Measurements from ENCODE around the gene CACNA1I. TPM values are rescaled to one million over a fixed set of nuclear protein-coding genes. Genes with fewer than 3 reads are reported as not detected.
A peak's percentile ranks its signal among the peaks of the same experiment; 100 is the strongest.

Gene CACNA1I
- total and polyA plus RNA-seq, 2 of the 8 experiments (the other 6 are each of a cell fraction or from before 2014, with no cell fraction given), result 0.77 to 1.2 TPM

- ChIA-PET CTCF (ENCODE audit: partially characterized antibody) (interaction anchor here (1.0 to 8.2 kb wide), 4 partner anchors 11 to 490 kb away, joined by 3 to 50 read pairs (median 14); no protein-coding TSS in a partner anchor), POLR2A (ENCODE audit: partially characterized antibody) (interaction anchor here (0.9 kb wide), 1 partner anchor 396 kb away, joined by 3 read pairs; no protein-coding TSS in a partner anchor)
- H3K4me3 ChIP-seq (ENCODE audit: extremely low read depth in 1 of 4, insufficient read depth in 2 of 4, low read depth in 3 of 4, low read length in 4 of 4), result no peak overlapping the region
- no peak overlapping the region for H3K14ac ChIP-seq (ENCODE audit: insufficient read length)
- WGBS, 2 experiments (ENCODE audit: extremely low coverage in 1 of 2, insufficient coverage in 1 of 2, insufficient read length in 1 of 2, insufficient replicate concordance in 2 of 2, low coverage in 1 of 2, low lambda C conversion rate in 2 of 2, missing lambda C conversion rate in 1 of 2), result 72% methylated on average over 5 of the region's 5 CpGs; no CpG with 5 or more reads in 1 of the 2 experiments
- no peak overlapping the region for H3K23ac ChIP-seq (ENCODE audit: insufficient read length)
- H2BK20ac ChIP-seq (ENCODE audit: low read length), result no peak overlapping the region
- H3K79me1 ChIP-seq (ENCODE audit: low read depth, low read length), result no peaks in the 10 kb centered on the region
- no peak overlapping the region for H3K56ac ChIP-seq (replicated peaks; ENCODE audit: insufficient read length, low read depth, low read length)
- no peak overlapping the region for H2BK5ac ChIP-seq (ENCODE audit: low read depth, low read length)
- H3K23me2 ChIP-seq (ENCODE audit: low read depth, low read length), result no peaks in the 10 kb centered on the region; the same call in 1 of the 2 replicates
- no peaks in the 10 kb centered on the region for H3K9me3 ChIP-seq (ENCODE audit: insufficient read depth in 2 of 2, low read depth in 1 of 2, low read length in 1 of 2)
- H3K4ac ChIP-seq (replicated peaks; ENCODE audit: insufficient read length, low read depth, low read length), result no peak overlapping the region
- H4K20me1 ChIP-seq (replicated peaks in 1 of 2; ENCODE audit: control insufficient read depth in 1 of 2, insufficient read depth in 2 of 2, low read length in 2 of 2), result peaks cover 0 to 3% of the 10 kb centered on the region in 2 experiments
- H2AK5ac ChIP-seq (ENCODE audit: low read depth, low read length), result no peak overlapping the region
- no peak overlapping the region for H3K27ac ChIP-seq (ENCODE audit: low read depth, low read length)
- H4K91ac ChIP-seq (replicated peaks; ENCODE audit: insufficient read length, low read length), result no peak overlapping the region
- no peak overlapping the region for H3K18ac ChIP-seq (ENCODE audit: extremely low read depth, low read length)
- TF ChIP-seq SIRT6 (IDR thresholded peaks at IDR 0.05; ENCODE audit: low read length), result no peak
- peak; percentile 46; the same call in 1 of the 2 replicates for TF ChIP-seq JUND (IDR thresholded peaks at IDR 0.05; ENCODE audit: low read length)
- H2BK120ac ChIP-seq (replicated peaks; ENCODE audit: low read depth, low read length), result no peak overlapping the region
- H3K79me2 ChIP-seq (ENCODE audit: control insufficient read depth in 1 of 2, insufficient read depth in 2 of 2, low read length in 2 of 2), result no peaks in the 10 kb centered on the region
- H3K4me1 ChIP-seq (replicated peaks in 1 of 4; ENCODE audit: control insufficient read depth in 3 of 4, insufficient read depth in 4 of 4, low read length in 3 of 4), result no peaks in the 10 kb centered on the region; a peak in 1 of 7 replicates
- no peak overlapping the region for H2AFZ ChIP-seq (ENCODE audit: low read length)
- FAIRE-seq, result no peak
- no peak overlapping the region for H3K4me2 ChIP-seq (ENCODE audit: insufficient read depth in 1 of 2, low read depth in 2 of 2, low read length in 2 of 2)
- no peak overlapping the region for H2BK15ac ChIP-seq (ENCODE audit: low read length)
- H3K9ac ChIP-seq (replicated peaks in 1 of 4; ENCODE audit: extremely low read depth in 1 of 4, low read depth in 3 of 4, low read length in 3 of 4), result no peak overlapping the region
- H3K27me3 ChIP-seq (replicated peaks in 1 of 4; ENCODE audit: control insufficient read depth in 3 of 4, extremely low read depth in 1 of 4, insufficient read depth in 3 of 4, low read length in 3 of 4), result peaks cover 0 to 15% (median 11%) of the 10 kb centered on the region in 4 experiments; a peak in 6 of 7 replicates
- H4K8ac ChIP-seq (ENCODE audit: extremely low read depth, insufficient read depth, low read length), result no peak overlapping the region
- H4K5ac ChIP-seq (ENCODE audit: insufficient read length, low read depth, low read length), result no peak overlapping the region
- DNase-seq (ENCODE audit: low read depth in 1 of 2, low spot score in 2 of 2), result no peak
- no peaks in the 10 kb centered on the region for H3K36me3 ChIP-seq (ENCODE audit: control insufficient read depth in 2 of 4, insufficient read depth in 4 of 4, low read length in 3 of 4)
- H2BK12ac ChIP-seq (ENCODE audit: low read depth, low read length), result no peak overlapping the region
These were observed 23.5 kb upstream of the CACNA1I start for GRCh38 chr22:39546889-39547586.
